ENCODE results near the gene POC5.

Gene POC5

DNA sequence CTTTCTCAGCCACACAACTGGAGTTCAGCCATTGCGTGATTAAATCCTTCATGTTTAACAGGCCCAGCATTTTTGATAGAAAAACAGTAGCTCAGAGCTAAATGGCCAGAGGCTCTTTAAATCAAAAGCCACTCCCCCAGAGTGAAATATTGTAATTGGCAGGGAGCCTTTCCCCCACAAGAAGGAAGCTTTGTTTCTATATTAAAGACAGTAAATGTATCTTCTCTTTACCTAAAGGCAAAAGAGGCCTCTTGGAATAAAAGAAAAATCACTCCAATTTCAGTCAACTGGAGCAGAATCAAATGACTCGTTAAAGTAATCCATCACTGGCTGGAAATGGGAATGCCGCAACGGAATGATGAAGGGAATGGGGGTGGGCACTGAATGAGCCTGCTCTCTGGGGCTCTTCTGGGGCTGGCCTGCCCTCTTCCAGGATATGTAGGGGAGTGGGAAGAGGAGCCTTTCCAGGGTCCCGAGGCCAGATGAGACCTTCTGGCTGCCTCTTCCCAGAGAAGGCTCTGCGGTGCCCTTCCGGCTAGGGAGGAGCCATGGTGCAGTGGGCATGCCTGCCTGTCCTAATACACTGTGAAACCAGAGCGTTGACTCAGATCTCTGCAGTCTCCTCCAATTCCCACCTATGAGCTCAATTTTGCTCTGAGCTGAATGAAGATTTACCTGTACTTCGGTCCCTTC lies 60.8 kb downstream of the POC5 start:
- DNase-seq = peak; percentile 74

DNA sequence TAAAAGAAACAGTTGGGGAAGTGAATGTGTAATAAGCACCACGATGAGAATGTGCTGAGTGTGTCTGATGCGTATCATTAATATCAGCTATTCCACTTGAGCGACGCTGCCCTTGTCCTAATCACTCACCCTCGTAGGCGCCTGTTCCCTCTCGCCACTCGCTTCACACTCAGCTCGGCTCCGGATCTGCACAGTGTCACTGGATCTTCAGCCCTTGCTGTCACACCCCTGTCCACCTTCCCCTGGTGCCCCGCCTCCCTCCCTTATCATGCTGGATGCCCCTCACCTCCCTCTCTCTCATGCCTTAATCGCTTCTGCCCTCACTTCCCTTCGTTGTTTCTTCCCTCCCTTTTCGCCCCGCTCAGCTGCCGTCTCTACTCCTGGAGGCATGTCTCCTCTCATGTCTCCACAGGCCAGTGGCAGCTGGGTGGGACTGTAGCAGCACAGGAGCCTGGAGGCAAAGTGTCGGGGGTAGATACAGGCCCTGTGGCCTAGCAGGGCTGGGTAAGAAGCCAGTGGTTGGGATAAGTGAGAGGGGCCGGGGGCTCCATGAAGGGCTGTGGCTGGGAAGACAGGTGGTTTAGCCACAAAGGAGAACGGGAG lies 62.4 kb downstream of the POC5 start:
- DNase-seq = no peak

DNA sequence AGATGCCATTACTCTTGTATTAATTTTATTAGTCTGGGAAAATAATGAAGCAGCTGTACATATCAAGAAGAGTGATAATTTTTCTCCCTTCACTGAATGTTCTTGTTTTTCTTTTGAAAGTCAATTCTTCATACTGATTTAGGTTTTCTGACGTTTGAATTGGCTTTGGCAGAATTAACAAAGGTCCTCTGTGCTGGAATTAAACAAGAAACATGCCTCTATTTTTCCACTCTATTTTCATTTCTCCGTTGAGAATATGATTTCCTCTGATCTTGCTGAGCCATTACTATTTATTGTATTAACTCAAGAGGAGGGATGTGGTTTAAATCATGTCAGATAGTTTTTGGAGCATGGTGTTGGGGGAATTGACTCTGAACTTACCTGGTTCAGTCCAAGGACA lies 63.7 kb downstream of the POC5 start:
- no peak for DNase-seq

DNA sequence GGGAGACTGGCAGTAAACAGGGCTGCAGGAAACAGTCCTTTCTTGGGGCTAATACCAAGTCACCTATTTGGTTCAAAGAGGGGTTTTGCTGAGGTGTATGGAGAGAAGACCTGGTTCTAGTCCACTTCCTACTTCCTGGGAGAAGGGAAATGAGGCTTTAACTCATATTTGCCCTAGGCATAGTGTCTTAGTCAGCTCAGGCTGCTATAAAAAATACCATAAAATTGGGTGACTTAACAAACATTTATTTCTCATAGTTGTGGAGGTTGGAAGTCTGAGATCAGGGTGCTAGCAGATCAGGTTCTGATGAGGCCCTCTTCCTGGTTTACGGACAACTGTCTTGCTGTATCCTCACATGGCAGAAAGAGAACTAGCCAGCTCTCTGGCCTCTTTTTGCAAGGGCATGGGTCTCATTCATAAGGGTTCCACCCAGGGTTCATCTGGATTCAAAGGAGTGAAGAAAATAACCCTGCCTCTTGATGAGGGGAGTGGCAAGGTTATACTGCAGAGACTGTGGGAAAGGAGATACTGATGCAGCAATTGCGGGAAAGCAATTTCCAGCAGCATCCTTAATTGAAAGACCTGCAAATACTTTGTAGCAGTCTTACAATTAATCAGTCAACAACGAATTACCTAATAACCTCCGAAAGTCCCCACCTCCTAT lies 65.5 kb downstream of the POC5 start:
- no peak for DNase-seq

DNA sequence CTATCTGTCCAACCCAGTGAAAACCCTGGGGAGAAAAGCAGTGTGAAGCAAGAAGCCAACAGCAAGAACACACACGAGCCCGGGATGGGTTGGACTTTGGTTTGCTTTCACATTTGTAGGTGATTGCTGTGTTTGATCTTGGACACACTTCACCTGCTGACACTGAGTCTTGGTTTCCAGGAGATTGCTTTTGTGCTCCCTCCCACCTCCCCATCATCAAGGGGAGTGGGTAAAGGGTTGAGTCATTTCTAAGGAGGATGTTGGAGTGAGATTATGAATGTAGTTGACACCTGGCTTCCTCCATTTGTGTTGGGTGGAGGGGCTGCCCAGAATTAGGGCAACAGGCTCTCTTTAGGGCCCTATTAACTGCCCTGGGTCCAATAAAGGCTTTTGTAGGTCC lies 68.5 kb downstream of the POC5 start:
- DNase-seq = no peak

DNA sequence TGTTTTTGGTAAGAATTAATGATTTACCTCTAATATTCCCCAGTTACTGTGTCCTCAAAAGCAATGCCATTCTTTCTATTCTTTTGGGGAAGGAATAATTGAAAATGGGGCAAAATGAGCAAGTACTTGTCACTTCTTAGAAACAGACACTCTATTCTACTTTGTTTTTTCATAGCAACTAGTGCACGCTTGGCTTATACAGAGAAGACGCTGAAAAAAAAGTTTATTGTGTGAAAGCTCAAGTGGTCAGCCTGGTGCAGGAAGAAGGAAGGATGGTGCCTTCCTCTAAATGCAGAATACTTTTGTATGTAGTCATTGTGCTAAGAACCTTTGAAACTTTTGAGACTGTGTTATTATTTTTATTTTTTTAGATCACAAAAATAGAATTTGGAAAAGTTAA lies 76.4 kb downstream of the POC5 start:
- DNase-seq = no peak

DNA sequence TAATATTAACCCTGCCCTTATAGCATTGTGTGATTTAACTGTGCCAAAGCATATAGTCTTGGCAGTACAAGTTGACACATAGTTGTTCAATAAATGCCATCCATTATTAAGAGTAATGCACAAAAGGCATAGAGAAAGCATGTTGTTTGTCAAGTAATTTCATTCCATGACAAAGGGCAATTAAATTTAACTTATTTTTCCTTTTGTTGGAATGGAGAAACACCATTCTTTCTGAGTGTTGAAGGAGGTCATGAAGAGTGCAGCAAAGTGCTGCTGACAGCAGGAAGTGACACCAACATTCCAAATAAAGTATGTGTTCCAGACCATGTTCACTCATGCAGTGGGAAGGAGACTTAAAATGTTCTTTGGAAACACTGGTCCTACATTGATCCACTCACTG lies 76.8 kb downstream of the POC5 start:
- no peak for DNase-seq

DNA sequence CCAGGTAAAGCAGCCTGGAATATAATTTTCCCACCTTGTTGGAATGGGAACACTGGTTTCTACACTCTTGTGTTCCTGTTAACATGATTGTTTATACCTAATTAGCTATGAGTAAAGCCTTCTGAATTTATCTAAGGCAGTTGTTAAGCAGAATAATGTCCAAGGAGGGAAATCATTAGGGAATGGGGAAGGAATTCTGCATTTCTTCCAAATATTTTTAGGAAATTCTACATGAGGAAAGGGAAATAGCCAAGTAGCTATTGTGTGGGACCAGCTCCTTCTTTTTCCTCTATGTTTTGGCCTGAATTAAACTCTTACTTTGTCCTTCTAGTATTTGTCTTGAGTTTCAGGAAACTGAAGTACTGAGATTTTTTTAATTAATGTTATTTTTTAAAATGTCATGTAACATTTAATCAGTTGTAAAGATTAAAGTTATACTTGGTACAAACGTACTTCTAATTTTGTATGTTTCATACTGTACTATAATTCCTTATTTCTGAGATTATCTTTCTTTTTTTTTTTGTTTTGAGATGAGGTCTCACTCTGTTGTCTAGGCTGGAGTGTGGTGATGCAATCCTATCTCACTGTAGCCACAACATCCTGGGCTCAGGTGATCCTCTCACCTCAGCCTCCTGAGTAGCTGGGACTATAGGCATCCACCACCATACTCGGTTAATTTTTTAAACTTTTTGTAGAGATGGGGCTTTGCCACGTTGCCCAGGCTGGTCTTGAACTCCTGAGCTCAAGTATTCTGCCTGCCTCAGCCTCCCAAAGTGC lies 77.5 kb downstream of the POC5 start:
- no peak for DNase-seq

DNA sequence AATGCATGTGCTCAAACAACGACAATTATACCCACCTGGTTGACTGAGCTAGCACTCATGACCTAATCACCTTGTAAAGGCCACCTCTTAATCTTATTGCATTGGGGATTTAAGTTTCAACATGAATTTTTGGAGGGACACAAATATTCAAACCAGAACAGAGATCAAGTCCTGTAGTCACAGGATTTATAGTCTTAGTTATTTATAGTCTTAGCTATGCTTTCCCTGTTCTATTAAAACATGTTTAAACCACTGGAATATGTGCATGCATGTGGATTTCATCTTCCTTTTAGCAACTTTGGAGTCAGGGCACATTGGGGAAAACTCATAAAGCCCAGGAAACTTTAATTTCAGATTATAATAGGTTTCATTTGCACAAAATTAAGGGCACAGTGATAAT lies 79.3 kb downstream of the POC5 start:
- no peak for DNase-seq

DNA sequence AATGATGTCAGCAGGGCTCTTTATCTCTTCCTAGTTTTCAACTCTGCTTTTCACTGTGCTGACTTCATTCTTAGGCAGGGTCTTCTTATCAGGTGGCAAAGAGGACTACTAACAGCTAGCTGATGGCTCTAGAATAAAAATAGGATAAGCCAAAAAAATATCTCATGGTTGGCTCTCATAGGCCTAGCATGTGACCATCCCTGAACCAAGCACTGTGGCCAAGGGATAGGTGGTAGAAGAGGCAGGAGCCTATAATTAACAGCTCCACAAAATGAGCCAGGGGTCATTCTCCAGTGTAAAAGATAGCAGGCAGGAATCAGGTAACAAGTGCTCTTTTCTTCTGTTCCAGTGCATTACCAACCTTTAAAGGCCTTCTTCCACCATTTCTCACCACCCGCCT lies 84.9 kb downstream of the POC5 start:
- no peak for DNase-seq

DNA sequence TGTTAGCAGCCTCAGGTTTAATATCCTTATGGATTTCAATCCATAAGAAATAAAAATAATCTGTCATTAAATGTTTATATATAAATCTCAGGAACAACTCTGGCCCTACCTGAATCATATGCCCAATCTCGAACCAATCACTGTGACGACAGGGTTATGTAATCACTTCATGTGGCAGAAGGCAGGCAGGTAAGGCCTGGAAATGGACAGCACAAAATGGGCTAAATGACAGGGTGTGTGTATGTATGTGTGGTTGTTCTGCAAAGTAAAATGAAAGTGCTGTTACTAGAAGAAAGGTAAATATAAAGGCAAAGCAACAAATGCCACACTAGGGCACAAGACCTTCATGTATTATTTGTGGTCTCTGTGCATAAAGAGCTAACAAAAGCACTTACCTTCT lies 86.4 kb downstream of the POC5 start:
- DNase-seq = no peak

DNA sequence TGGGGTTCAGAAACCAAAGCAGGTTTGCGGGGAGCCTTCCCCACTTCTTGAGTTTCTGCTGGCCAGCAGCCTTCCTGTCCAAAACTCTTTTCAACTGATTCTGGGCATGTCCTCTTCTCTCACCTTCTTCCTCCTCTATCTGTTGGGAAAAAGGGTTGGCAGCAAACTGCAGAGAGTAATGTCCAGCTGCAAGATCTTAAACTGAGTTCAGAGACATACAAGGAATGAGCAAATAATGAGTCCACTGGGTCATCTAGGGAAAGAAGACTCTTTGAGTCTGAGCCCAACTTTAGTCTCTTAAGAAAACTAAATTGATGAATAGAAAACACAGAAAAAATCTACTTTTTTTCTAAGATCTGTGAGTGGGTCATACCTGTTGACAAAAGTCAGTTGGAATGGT lies 89.4 kb downstream of the POC5 start:
- DNase-seq = no peak

DNA sequence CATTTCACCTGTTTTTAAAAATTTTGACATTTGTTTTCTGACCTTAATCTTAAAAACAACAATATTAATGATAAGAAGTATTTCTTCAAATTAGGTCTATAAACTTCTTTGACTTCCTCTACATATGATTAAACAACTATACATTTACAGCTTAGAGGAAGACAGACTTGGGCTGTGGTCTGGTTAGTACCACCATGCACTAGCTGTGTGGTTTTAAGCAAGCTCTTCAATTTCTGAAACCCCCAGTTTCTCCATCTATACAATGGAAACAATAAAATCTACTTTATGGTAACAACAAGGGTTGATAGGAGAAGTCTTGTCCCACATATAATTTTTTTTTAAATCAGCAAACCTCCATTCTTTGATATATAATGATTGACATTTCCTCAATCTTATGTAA lies 90.3 kb downstream of the POC5 start:
- DNase-seq = no peak
